Inflammatory macrophage (primary cell): ENCODE results near the gene KIF21A.

Experiments
- DNase-seq, 2 donors: peaks; one replicate each; pipeline ENCODE4 v3.0.0-alpha.2; 2020 to 2022

KIF21A gene

DNA sequence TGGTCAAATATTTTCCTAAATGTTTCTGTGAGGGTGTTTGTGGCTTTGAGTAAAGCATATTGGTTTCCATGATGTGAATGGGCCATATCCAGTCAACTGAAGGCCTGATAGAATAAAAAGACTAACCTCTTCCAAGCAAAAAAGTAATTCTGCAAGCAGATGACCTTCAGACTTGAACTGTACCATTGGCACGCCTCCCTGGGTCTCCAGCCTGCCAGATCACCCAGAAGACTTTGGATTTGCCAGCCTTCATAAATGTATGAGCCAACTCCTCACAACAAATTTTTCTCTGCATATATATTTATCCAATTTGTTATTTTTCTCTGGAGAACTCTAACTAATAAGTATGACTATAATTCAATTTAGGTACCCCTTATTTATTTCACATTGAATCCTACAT, 190.3 kb downstream of the KIF21A start:
- DNase-seq, result no peak
